ENCODE measurements around the gene SRP68.
A peak's percentile ranks its signal among the peaks of the same experiment; 100 is the strongest.
"Not testable (repeated sequence)": the region's sequence is repeated elsewhere in the genome, so short reads cannot be mapped to it uniquely, and the experiment has no call there.

The SRP68 gene

DNA sequence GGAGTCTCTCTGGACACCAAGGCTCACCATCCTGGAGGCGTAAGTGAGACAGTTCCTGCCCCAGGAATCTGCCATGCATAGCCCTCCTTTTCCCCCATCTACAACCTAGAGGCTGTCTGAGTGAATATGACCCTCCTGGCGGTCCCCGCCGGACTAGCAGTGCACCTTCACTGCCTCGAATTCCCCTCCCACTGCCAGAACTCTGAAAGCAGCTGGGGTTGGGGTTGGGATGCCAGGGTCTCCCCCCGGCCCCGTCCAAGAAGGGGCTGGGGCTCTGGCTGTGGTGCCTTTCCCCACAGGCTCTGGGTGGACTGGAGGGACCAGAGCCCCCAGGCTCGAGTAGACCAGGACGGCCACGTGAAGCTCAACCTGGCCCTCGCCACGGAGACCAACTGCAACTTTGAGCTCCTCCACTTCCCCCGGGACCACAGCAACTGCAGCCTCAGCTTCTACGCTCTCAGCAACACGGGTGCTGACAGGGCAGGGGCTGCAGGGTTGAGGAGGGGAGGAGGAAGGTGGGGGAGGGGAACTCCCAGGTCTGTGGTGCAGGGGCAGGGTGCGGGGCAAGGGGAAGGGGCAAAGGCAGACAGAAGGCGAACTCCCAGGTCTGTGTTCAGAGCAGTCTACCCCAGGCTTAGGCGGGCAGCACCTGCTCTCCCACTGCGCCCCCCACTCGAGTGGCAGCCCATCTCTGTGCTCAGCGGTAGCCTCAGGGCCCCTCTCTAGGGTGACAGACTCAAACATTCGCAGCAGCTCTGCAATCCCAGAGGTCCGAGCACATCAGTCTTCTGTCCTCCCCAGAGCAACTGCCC lies 7.8 kb upstream of the SRP68 start:
- no peak overlapping the region for H3K27ac ChIP-seq (ENCODE audit: low read length)
- no peaks in the 10 kb centered on the region for H3K9me3 ChIP-seq (ENCODE audit: insufficient read depth, low read depth, low read length)
- H3K9ac ChIP-seq (ENCODE audit: low read depth, low read length): peak overlapping the region; percentile 57; the same call in 1 of the 2 replicates
- H3K36me3 ChIP-seq (ENCODE audit: insufficient read depth, low read depth, low read length): peaks cover 24% of the 10 kb centered on the region
- peaks cover 7% of the 10 kb centered on the region; the same call in 1 of the 2 replicates for H3K4me1 ChIP-seq (ENCODE audit: insufficient read depth, low read length)
- peaks cover 59% of the 10 kb centered on the region for H3K27me3 ChIP-seq (ENCODE audit: insufficient read depth, low read length)
- peak overlapping the region; percentile 55 for H3K4me3 ChIP-seq (ENCODE audit: low read length)

DNA sequence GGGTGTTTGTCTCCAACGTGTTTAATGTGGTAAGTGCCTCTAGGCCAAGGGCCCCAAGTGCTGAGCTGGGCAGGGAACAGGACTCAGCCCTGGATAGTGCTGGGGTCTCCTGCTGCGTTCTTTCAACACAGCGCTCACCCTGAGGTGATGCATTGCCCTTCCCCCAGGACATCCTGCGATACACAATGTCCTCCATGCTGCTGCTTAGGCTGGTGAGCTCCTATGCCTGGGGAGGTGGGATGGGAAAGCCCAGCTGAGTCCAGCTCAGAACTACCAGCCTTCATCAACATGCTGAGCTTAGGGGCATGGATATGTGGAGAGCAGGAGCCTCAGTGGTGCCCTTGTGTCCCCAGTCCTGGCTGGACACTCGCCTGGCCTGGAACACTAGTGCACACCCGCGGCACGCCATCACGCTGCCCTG lies 7.2 kb upstream of the SRP68 start:
- Histone ChIP-seq H3K4me3 (ENCODE audit: low read length) (peak overlapping the region; percentile 55; the same call in 1 of the 2 replicates), H3K36me3 (ENCODE audit: insufficient read depth, low read depth, low read length) (peaks cover 17% of the 10 kb centered on the region), H3K9ac (ENCODE audit: low read depth, low read length) (no peak overlapping the region; the same call in 1 of the 2 replicates), H3K9me3 (ENCODE audit: insufficient read depth, low read depth, low read length) (no peaks in the 10 kb centered on the region), H3K27me3 (ENCODE audit: insufficient read depth, low read length) (peaks cover 65% of the 10 kb centered on the region), H3K27ac (ENCODE audit: low read length) (no peak overlapping the region), H3K4me1 (ENCODE audit: insufficient read depth, low read length) (peaks cover 7% of the 10 kb centered on the region; the same call in 1 of the 2 replicates)

DNA sequence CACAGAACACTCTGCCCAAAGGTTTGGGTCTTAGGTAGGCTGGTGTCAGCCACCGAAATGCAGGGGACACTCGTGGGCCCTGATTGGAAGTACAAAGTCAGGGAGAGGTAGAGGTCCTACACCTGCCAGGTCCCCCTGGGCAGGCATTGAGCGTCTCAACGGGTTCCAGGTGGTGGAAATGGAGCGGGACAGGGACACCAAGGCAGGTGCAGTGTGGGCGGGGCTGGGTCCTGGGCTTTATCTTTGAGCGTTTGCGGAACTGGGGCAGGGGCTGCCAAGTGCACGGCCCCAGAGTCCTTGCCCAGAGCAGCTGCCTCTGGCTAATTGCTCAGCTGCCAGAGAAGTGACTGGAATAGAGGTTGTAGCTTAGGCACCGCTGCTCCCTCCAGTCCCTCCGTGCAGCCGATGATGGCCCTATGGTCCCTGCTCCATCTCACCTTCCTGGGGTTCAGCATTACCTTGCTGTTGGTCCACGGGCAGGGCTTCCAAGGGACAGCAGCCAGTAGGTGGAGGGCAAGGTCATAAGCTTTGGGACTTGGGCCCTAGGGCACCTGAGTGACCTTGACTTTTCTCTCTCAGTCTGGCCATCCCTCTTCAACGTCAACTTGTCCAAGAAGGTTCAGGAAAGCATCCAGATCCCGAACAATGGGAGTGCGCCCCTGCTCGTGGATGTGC lies 6.7 kb upstream of the SRP68 start, which contains the start of gene ZACN:
Gene ZACN, plus strand, starts transcription at position 323 of the 675 bp plus-strand sequence. Its CDS starts 83 bp downstream, at position 406.
- Histone ChIP-seq H3K4me3 (ENCODE audit: low read length) (peak within 1 kb of the TSS; percentile 55), H3K9ac (ENCODE audit: low read depth, low read length) (peak within 1 kb of the TSS; percentile 57; the same call in 1 of the 2 replicates), H3K36me3 (ENCODE audit: insufficient read depth, low read depth, low read length) (peaks cover 12% of the 10 kb centered on the region), H3K4me1 (ENCODE audit: insufficient read depth, low read length) (peaks cover 7% of the 10 kb centered on the region; the same call in 1 of the 2 replicates), H3K27me3 (ENCODE audit: insufficient read depth, low read length) (peaks cover 70% of the 10 kb centered on the region), H3K27ac (ENCODE audit: low read length) (no peak within 1 kb of the TSS), H3K9me3 (ENCODE audit: insufficient read depth, low read depth, low read length) (no peaks in the 10 kb centered on the region)

DNA sequence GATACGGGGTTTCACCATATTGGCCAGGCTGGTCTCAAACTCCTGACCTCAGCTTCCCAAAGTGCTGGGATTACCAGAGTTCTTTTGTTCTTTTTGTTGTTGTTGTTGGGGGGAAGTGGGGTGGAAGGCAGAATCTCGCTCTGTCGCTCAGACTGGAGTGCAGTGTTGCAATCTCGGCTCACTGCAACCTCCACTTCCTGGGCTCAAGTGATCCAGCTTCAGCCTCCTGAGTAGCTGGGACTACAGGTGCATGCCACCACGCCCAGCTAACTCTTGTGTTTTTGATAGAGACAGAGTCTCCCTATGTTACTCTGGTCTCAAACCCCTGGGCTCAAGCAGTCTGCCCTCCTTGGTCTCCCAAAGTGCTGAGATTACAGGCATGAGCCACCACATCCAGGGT lies 6.1 kb upstream of the SRP68 start:
- not testable (repeated sequence) for H3K36me3 ChIP-seq (ENCODE audit: insufficient read depth, low read depth, low read length); H3K4me3 ChIP-seq (ENCODE audit: low read length); H3K27ac ChIP-seq (ENCODE audit: low read length); H3K4me1 ChIP-seq (ENCODE audit: insufficient read depth, low read length); H3K9me3 ChIP-seq (ENCODE audit: insufficient read depth, low read depth, low read length); H3K9ac ChIP-seq (ENCODE audit: low read depth, low read length)
- peaks cover 77% of the 10 kb centered on the region for H3K27me3 ChIP-seq (ENCODE audit: insufficient read depth, low read length)

DNA sequence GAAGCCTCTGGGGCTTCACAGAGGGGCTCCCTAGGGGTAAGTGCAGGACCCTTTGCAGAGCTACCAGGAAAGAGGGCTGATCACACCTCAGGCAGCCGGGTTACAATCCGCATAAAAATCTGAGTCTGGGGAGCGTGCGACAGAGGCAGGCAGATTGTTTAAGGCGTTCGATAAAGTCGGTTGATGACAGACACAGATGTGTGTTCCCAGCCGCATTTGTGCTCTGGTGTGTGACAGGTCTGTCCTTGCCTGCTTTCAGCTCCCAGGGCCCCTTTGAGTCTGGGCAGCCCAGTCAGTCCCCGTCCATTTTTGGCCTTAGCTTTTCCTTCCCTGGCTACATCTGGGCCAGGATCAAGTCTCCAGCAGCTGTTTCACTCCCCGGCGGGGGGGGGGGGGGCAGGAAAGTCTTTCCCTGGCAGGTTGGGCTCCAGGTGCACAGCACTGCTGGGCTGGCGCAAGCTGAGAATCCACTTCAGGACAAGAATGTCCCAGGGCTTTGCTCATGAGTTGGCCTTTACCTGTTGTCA lies 5.3 kb upstream of the SRP68 start:
- H3K4me3 ChIP-seq (ENCODE audit: low read length): no peak overlapping the region; the same call in 1 of the 2 replicates
- no peaks in the 10 kb centered on the region; the same call in none of the 2 replicates for H3K36me3 ChIP-seq (ENCODE audit: insufficient read depth, low read depth, low read length)
- H3K9ac ChIP-seq (ENCODE audit: low read depth, low read length): no peak overlapping the region
- H3K9me3 ChIP-seq (ENCODE audit: insufficient read depth, low read depth, low read length): no peaks in the 10 kb centered on the region
- peaks cover 7% of the 10 kb centered on the region; the same call in 1 of the 2 replicates for H3K4me1 ChIP-seq (ENCODE audit: insufficient read depth, low read length)
- H3K27ac ChIP-seq (ENCODE audit: low read length): no peak overlapping the region
- peaks cover 84% of the 10 kb centered on the region for H3K27me3 ChIP-seq (ENCODE audit: insufficient read depth, low read length)

DNA sequence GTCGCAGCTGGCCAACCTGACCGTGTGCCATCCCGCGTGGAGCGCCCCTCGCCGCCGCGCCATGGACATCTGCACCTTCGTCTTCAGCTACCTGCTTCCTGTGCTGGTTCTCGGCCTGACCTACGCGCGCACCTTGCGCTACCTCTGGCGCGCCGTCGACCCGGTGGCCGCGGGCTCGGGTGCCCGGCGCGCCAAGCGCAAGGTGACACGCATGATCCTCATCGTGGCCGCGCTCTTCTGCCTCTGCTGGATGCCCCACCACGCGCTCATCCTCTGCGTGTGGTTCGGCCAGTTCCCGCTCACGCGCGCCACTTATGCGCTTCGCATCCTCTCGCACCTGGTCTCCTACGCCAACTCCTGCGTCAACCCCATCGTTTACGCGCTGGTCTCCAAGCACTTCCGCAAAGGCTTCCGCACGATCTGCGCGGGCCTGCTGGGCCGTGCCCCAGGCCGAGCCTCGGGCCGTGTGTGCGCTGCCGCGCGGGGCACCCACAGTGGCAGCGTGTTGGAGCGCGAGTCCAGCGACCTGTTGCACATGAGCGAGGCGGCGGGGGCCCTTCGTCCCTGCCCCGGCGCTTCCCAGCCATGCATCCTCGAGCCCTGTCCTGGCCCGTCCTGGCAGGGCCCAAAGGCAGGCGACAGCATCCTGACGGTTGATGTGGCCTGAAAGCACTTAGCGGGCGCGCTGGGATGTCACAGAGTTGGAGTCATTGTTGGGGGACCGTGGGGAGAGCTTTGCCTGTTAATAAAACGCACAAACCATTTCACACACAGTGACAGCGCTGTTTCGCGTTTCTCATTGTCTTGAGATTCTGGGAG lies 4.7 kb upstream of the SRP68 start:
- H3K9ac ChIP-seq (ENCODE audit: low read depth, low read length): no peak overlapping the region
- H3K9me3 ChIP-seq (ENCODE audit: insufficient read depth, low read depth, low read length): no peaks in the 10 kb centered on the region
- H3K27me3 ChIP-seq (ENCODE audit: insufficient read depth, low read length): peaks cover 85% of the 10 kb centered on the region
- no peaks in the 10 kb centered on the region for H3K36me3 ChIP-seq (ENCODE audit: insufficient read depth, low read depth, low read length)
- H3K4me3 ChIP-seq (ENCODE audit: low read length): peak overlapping the region; percentile 53; the same call in 1 of the 2 replicates
- H3K27ac ChIP-seq (ENCODE audit: low read length): no peak overlapping the region
- peaks cover 7% of the 10 kb centered on the region; the same call in 1 of the 2 replicates for H3K4me1 ChIP-seq (ENCODE audit: insufficient read depth, low read length)

DNA sequence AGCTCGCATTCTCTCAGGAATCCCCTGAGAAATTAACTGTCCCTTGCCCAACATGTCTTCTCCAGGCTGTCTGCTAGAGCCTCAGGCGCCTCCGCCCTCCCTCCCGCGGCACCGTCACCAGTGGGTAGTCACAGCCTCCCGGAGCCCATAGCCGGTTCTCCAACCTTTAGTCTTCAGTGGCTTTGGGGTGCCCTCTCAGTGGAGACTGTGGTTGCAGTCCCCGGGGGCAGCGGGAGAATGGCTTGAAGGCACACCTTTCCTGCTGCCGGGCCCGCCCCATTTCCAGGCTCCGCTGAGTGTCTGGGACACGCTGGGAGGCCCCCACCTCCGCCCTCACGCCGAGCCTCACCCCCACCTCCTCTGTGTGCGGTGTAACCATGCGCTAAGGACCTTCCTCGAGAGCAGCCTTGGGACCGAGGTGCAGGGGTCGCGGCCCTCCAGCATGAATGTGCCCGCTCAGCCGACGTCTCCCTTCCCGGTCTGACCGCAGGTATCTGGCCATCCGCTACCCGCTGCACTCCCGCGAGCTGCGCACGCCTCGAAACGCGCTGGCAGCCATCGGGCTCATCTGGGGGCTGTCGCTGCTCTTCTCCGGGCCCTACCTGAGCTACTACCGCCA lies 3.9 kb upstream of the SRP68 start:
- Histone ChIP-seq H3K4me1 (ENCODE audit: insufficient read depth, low read length) (peaks cover 7% of the 10 kb centered on the region; the same call in 1 of the 2 replicates), H3K9ac (ENCODE audit: low read depth, low read length) (no peak overlapping the region), H3K27me3 (ENCODE audit: insufficient read depth, low read length) (peaks cover 85% of the 10 kb centered on the region), H3K9me3 (ENCODE audit: insufficient read depth, low read depth, low read length) (no peaks in the 10 kb centered on the region), H3K4me3 (ENCODE audit: low read length) (peak overlapping the region; percentile 53; the same call in 1 of the 2 replicates), H3K27ac (ENCODE audit: low read length) (no peak overlapping the region), H3K36me3 (ENCODE audit: insufficient read depth, low read depth, low read length) (no peaks in the 10 kb centered on the region)

DNA sequence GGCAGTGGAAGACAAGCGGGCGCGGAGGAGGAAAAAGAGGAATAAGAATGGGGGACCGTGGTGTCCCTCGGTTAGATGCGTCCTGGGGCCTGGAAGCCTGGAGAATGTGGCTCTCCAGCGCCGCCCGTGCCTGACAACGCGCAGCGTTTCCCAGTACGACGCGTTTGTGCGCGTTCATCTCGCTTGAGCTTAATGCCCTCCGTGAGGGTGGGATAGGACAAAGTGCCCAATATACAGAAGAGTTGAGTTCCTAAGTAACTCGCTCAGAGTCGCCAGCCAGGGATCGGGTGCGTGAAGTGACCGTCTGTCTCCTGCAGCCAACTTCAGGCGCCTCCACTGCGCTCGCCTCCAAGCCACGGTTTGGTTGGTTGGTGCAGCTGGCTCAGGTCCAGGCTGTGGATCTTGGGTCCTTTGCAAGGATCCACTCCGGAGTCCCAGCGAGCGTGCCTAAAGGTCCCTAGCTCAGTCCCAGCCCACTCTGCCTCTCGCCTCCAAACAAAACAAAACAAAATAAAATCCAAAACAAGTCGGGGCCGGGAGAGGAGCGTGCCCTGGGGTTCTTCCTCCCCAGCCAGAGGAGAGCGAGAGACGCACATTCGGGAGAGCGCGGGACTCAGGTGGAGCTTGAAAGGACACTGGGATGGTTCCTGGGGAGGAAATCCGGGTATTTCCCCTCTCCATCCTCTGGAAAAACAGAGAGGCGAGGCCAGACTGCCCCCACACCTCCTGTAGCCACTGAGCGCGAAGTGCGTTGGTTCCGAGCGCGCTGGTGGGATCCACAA lies 3.2 kb upstream of the SRP68 start:
- peaks cover 81% of the 10 kb centered on the region for H3K27me3 ChIP-seq (ENCODE audit: insufficient read depth, low read length)

DNA sequence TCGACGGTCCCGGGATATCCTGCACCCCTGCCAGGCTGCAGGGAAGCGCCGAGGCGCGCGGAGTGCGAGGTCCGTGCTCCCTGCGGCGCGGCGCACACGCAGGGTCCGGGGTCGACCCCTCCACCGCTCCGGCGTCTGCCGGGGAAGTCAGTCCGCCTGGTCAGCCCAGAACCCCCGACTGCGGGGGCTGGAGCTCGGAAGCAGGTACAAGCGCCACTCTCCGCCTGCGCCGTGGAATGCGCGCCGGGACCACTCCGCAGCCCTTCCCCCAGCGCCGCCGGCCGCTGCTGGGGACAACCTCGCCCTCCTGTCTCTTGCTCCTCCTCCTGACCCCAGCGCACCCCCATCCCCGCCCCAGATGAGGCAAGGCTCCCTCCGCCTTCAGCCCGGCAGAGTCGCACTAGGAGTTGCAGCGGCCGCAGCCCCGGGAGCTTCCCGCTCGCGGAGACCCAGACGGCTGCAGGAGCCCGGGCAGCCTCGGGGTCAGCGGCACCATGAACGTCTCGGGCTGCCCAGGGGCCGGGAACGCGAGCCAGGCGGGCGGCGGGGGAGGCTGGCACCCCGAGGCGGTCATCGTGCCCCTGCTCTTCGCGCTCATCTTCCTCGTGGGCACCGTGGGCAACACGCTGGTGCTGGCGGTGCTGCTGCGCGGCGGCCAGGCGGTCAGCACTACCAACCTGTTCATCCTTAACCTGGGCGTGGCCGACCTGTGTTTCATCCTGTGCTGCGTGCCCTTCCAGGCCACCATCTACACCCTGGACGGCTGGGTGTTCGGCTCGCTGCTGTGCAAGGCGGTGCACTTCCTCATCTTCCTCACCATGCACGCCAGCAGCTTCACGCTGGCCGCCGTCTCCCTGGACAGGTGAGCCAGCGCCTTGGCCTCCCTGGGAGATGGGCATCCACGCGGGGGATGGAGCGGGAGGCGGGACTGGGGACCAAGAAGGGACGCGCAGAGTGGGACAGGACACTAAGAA lies 2.4 kb upstream of the SRP68 start, which contains the start of gene GALR2:
Gene GALR2, plus strand, starts transcription at position 392 of the 974 bp plus-strand sequence. Its CDS starts 103 bp downstream, at position 495.
- Histone ChIP-seq H3K36me3 (ENCODE audit: insufficient read depth, low read depth, low read length) (no peaks in the 10 kb centered on the region), H3K9ac (ENCODE audit: low read depth, low read length) (no peak within 1 kb of the TSS), H3K27ac (ENCODE audit: low read length) (no peak within 1 kb of the TSS), H3K27me3 (ENCODE audit: insufficient read depth, low read length) (peaks cover 72% of the 10 kb centered on the region), H3K9me3 (ENCODE audit: insufficient read depth, low read depth, low read length) (no peaks in the 10 kb centered on the region), H3K4me1 (ENCODE audit: insufficient read depth, low read length) (peaks cover 9% of the 10 kb centered on the region; the same call in 1 of the 2 replicates), H3K4me3 (ENCODE audit: low read length) (peak within 1 kb of the TSS; percentile 20; the same call in 1 of the 2 replicates)

More for the DNA sequence above, 3.2 kb upstream of the SRP68 start:
- Histone ChIP-seq H3K36me3 (ENCODE audit: insufficient read depth, low read depth, low read length) (no peaks in the 10 kb centered on the region), H3K27ac (ENCODE audit: low read length) (no peak overlapping the region), H3K4me3 (ENCODE audit: low read length) (peak overlapping the region; percentile 20; the same call in 1 of the 2 replicates), H3K9me3 (ENCODE audit: insufficient read depth, low read depth, low read length) (no peaks in the 10 kb centered on the region), H3K9ac (ENCODE audit: low read depth, low read length) (no peak overlapping the region), H3K4me1 (ENCODE audit: insufficient read depth, low read length) (peaks cover 10% of the 10 kb centered on the region; the same call in 1 of the 2 replicates)
